A673 (cell line): ENCODE data around the gene FAM170B. TPM values are rescaled to one million over a fixed set of nuclear protein-coding genes. Genes with fewer than 3 reads are reported as not detected.

Source experiments
- BruUV-seq: library from RNA; stranded (reverse); fragments of 400-500 nt; replicated peaks from 2 replicates; lab custom pipeline; 2021; lab: Mats Ljungman, UMichigan
- CTCF ChIA-PET: fragments of 300-600 bp; sonication (Branson Sonifier 250); formaldehyde crosslinking; loops from one replicate; lab custom pipeline; 2022; ENCODE audit warnings: antibody characterized with exemption; lab: Charles Lee
- POLR2A ChIA-PET: fragments of 300-600 bp; sonication (Branson Sonifier 250); formaldehyde crosslinking; loops from one replicate; lab custom pipeline; 2022; ENCODE audit warnings: antibody characterized with exemption; ENCODE audit not compliant: low non-redundant PET; lab: Charles Lee
- DNase-seq: peaks from one replicate; pipeline ENCODE4 v3.0.0-alpha.2; 2015; ENCODE audit warnings: low spot score
- H3K27ac ChIP-seq: fragments of 200-600 bp; sonication (generic); 2 replicates; pipeline ENCODE4 v1.5.1; 2016; ENCODE audit warnings: mixed run types, low read depth, mild to moderate bottlenecking, mixed read lengths, antibody characterized with exemption, low read length; ENCODE audit not compliant: poor library complexity, severe bottlenecking
- H3K27me3 ChIP-seq: fragments of 200-600 bp; sonication (generic); replicated peaks from 2 replicates; pipeline ENCODE4 v1.6.1; 2017; ENCODE audit warnings: mixed run types, low read depth, mild to moderate bottlenecking, mixed read lengths, antibody characterized with exemption, low read length; ENCODE audit not compliant: insufficient read depth, poor library complexity
- H3K36me3 ChIP-seq: fragments of 200-600 bp; sonication (generic); 2 replicates; pipeline ENCODE4 v1.6.1; 2016; ENCODE audit warnings: mixed run types, mild to moderate bottlenecking, mixed read lengths, antibody characterized with exemption, low read length; ENCODE audit not compliant: insufficient read depth, poor library complexity, severe bottlenecking
- H3K4me1 ChIP-seq: fragments of 200-600 bp; sonication (generic); 2 replicates; pipeline ENCODE4 v1.6.1; 2017; ENCODE audit warnings: mixed run types, mild to moderate bottlenecking, mixed read lengths, antibody characterized with exemption, low read length; ENCODE audit not compliant: insufficient read depth, poor library complexity, severe bottlenecking
- H3K4me3 ChIP-seq: fragments of 200-600 bp; sonication (generic); 2 replicates; pipeline ENCODE4 v1.5.1; 2016; ENCODE audit warnings: low read depth, mixed run types, mild to moderate bottlenecking, mixed read lengths, low read length; ENCODE audit not compliant: poor library complexity, severe bottlenecking
- H3K9me3 ChIP-seq: fragments of 200-600 bp; sonication (generic); 2 replicates; pipeline ENCODE4 v1.6.1; 2016; ENCODE audit warnings: mixed run types, low read depth, mild to moderate bottlenecking, mixed read lengths, antibody characterized with exemption, low read length; ENCODE audit not compliant: poor library complexity, severe bottlenecking
- CTCF ChIP-seq: fragments of 300-800, 200-600 bp; sonication (generic); conservative IDR thresholded peaks from 2 replicates; pipeline ENCODE4 v1.5.1; 2017; ENCODE audit warnings: low read depth, mild to moderate bottlenecking, antibody characterized with exemption, low read length, moderate library complexity, mixed read lengths
- EZH2 ChIP-seq: fragments of 200-600 bp; sonication (generic); IDR thresholded peaks from 2 replicates; pipeline ENCODE4 v1.6.1; 2017; ENCODE audit warnings: borderline replicate concordance, low read depth, mild to moderate bottlenecking, mixed read lengths, antibody characterized with exemption, low read length; ENCODE audit not compliant: poor library complexity, severe bottlenecking
- intact Hi-C: fragments of 100-400 bp; cut with micrococcal nuclease; formaldehyde crosslinking; loops from one replicate; pipeline ENCODE4 v1.10.0; 2022; ENCODE audit not compliant: unreplicated experiment
- total RNA-seq: library from RNA; stranded (reverse); gene quantifications from 2 replicates; pipeline ENCODE4 v1.2.3, GENCODE V29; 2021

Gene FAM170B
- total RNA-seq, 1 experiment from 2014 or later = not detected

DNA sequence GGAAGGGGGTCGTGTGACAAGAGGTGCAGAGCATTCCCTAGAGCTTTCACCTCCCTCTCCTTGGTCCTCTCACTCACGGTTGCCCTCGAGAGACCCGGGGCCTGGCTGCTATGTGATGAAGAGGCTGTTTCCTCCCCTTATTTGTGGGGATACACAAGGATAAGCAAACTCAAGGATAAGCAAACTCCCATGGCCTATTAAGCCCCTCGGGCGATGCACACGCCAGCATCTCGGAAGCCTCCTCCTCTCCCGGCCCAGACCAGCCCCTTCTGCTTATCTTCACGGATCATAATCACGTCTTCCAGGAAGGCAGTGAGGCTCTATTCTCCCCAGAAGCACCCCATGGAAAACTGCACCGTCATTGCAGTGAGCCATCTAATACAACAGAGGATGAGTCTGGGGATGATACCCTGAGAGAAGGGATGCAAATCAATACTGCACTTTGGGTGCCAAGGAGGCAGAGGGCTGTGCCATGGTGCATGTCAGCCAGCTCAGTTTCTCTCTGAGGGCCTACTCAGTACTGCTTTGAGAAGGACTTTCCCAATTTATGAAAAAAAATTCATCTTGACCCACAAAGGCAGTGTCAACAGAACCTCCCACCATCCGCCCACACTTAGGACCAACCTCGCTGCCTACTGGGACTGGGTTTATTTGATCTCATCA is 32.1 kb upstream of the FAM170B start:
- intact Hi-C loops = loop anchor here (10.0 kb wide), 3 partner anchors 181 to 801 kb away; no protein-coding TSS in a partner anchor

GRCh38 chr10:49165259-49165658 is 31.4 kb upstream of the FAM170B start:
- Histone ChIP-seq H3K4me3 (no peak overlapping the region), H3K36me3 (no peaks in the 10 kb centered on the region), H3K27me3 (no peaks in the 10 kb centered on the region), H3K27ac (no peak overlapping the region), H3K9me3 (no peaks in the 10 kb centered on the region), H3K4me1 (no peaks in the 10 kb centered on the region)
- BruUV-seq = no TSS peak
- intact Hi-C loops = loop anchor here (10.0 kb wide), 3 partner anchors 180 to 800 kb away; no protein-coding TSS in a partner anchor
- TF ChIP-seq EZH2 = no peak
- no peak for TF ChIP-seq CTCF
- no peak for DNase-seq
- CTCF ChIA-PET = no interaction called here
- POLR2A ChIA-PET = no interaction called here

More for the DNA sequence above, 32.1 kb upstream of the FAM170B start:
- H3K36me3 ChIP-seq = no peaks in the 10 kb centered on the region
- ChIA-PET CTCF (no interaction called here), POLR2A (no interaction called here)
- H3K4me1 ChIP-seq = no peaks in the 10 kb centered on the region
- TF ChIP-seq CTCF (no peak), EZH2 (no peak)
- H3K27ac ChIP-seq = no peak overlapping the region
- BruUV-seq = no TSS peak
- H3K27me3 ChIP-seq = no peaks in the 10 kb centered on the region
- no peak overlapping the region for H3K4me3 ChIP-seq
- no peak for DNase-seq
- H3K9me3 ChIP-seq = no peaks in the 10 kb centered on the region

DNA sequence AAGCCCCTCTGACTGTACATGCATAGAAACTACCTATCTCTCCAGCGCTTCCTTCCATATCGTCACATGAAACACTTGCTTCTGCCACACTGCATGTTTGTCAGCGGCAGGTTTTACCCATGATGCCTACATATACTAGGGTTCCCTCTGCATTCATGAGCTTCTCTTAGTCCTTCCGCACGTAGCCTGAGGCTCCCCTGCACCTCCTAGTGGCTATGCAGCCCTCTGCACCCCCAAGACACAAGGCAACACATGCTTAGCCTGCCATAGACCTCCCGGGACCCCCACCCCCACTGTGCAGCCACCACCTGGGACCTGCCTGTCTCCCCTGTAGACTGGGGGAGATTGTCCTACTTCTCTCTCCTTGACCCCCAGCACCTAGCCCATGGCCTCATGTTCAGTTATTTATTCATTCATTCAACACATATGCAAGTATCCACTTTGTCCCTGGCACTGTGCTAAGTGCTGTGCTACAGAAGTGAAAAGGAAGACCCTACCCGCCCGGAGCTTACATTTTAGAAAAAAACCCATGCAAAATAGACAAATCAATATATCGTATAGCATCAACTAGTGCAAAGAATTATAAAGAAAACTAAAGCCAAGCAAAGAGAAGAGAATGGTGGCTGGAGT is 30.9 kb upstream of the FAM170B start:
- H3K4me1 ChIP-seq = no peaks in the 10 kb centered on the region
- no peaks in the 10 kb centered on the region for H3K9me3 ChIP-seq
- intact Hi-C loops = loop anchor here (1.0 to 10.0 kb wide), 4 partner anchors 180 to 800 kb away; no protein-coding TSS in a partner anchor
- TF ChIP-seq CTCF (peak; percentile 70), EZH2 (no peak)
- ChIA-PET CTCF (interaction anchor here (1.0 to 1.4 kb wide), 3 partner anchors 190 to 508 kb away, joined by 3 to 11 read pairs (median 4); no protein-coding TSS in a partner anchor), POLR2A (no interaction called here)
- H3K4me3 ChIP-seq = no peak overlapping the region
- peak; percentile 47 for DNase-seq
- H3K27me3 ChIP-seq = peaks cover 1% of the 10 kb centered on the region
- no peak overlapping the region for H3K27ac ChIP-seq
- no TSS peak for BruUV-seq
- H3K36me3 ChIP-seq = no peaks in the 10 kb centered on the region
